Activated naive CD4-positive, alpha-beta T cell treated with anti-CD3 and anti-CD28 coated beads, Interleukin-2, amount 50 U/mL, for 24 hours (primary cell): ENCODE results near the gene COG2.
"Not testable (repeated sequence)": the region's sequence is repeated elsewhere in the genome, so short reads cannot be mapped to it uniquely, and the experiment has no call there.

ENCODE experiments used
- H3K27ac Mint-ChIP-seq: one replicate; pipeline ENCODE4 v1.8.0; 2021; ENCODE audit warnings: mild to moderate bottlenecking, mixed read lengths
- H3K27me3 Mint-ChIP-seq: one replicate; pipeline ENCODE4 v1.8.0; 2021; ENCODE audit warnings: mixed read lengths
- H3K36me3 Mint-ChIP-seq: one replicate; pipeline ENCODE4 v1.8.0; 2021; ENCODE audit warnings: mixed read lengths
- H3K4me1 Mint-ChIP-seq: one replicate; pipeline ENCODE4 v1.8.0; 2021; ENCODE audit warnings: mixed read lengths
- H3K4me3 Mint-ChIP-seq: one replicate; pipeline ENCODE4 v1.8.0; 2021; ENCODE audit warnings: mild to moderate bottlenecking, mixed read lengths
- H3K9me3 Mint-ChIP-seq: one replicate; pipeline ENCODE4 v1.8.0; 2021; ENCODE audit warnings: mixed read lengths

The COG2 gene

GRCh38 chr1:230698964-230699363 lies 56.7 kb downstream of the COG2 start:
- not testable (repeated sequence) for H3K4me1 Mint-ChIP-seq

GRCh38 chr1:230699716-230700115 lies 57.4 kb downstream of the COG2 start:
- no peaks in the 10 kb centered on the region for H3K9me3 Mint-ChIP-seq
- H3K27me3 Mint-ChIP-seq = peaks cover 4% of the 10 kb centered on the region
- H3K4me3 Mint-ChIP-seq = no peak overlapping the region
- no peak overlapping the region for H3K27ac Mint-ChIP-seq
- no peaks in the 10 kb centered on the region for H3K4me1 Mint-ChIP-seq
- H3K36me3 Mint-ChIP-seq = no peaks in the 10 kb centered on the region

More at GRCh38 chr1:230698964-230699363, 56.7 kb downstream of the COG2 start:
- H3K9me3 Mint-ChIP-seq, H3K27ac Mint-ChIP-seq, H3K36me3 Mint-ChIP-seq, H3K4me3 Mint-ChIP-seq, H3K27me3 Mint-ChIP-seq: not testable (repeated sequence)

DNA sequence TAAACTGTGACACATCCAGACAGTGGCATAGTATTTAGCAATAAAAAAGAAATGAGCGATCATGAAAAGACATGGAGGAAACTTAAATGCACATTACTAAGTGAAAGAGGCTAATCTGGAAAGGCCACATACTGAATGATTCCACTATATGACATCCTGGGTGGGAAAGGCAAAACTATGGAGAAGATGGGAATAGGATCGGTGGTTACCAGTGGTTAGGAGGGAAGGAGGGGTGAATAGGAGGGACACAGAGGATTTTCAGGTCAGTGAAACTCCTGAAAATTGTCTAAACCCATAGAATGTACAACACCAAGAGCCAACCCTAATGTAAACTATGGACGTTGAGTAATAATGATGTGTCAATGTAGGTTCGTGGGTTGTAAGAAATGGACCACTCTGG lies 57.9 kb downstream of the COG2 start:
- Mint-ChIP-seq H3K27me3 (peaks cover 4% of the 10 kb centered on the region), H3K36me3 (no peaks in the 10 kb centered on the region), H3K9me3 (no peaks in the 10 kb centered on the region), H3K27ac (no peak overlapping the region), H3K4me3 (no peak overlapping the region), H3K4me1 (no peaks in the 10 kb centered on the region)

DNA sequence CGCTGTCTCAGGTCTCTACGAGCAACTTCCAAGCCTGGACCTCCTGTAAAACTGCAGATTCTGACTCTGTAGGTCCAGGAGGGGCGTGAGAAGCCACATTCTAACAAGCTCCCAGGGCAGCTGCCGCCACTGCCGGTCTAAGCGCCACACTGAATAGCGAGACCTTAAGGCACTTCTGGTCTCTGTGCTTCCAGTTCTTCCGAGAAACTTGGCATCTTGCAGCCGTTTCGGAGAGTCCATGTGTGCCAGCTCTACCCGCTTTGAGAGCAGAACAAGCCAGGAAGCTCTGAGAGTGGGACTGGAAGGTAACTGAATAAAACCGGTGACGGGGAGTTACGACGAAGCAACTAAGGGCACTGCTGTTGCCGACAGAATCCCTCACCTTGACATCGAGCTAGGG lies 59.2 kb downstream of the COG2 start:
- no peaks in the 10 kb centered on the region for H3K9me3 Mint-ChIP-seq
- no peak overlapping the region for H3K27ac Mint-ChIP-seq
- H3K4me1 Mint-ChIP-seq = no peaks in the 10 kb centered on the region
- H3K4me3 Mint-ChIP-seq = no peak overlapping the region
- H3K36me3 Mint-ChIP-seq = no peaks in the 10 kb centered on the region
- H3K27me3 Mint-ChIP-seq = peaks cover 4% of the 10 kb centered on the region

DNA sequence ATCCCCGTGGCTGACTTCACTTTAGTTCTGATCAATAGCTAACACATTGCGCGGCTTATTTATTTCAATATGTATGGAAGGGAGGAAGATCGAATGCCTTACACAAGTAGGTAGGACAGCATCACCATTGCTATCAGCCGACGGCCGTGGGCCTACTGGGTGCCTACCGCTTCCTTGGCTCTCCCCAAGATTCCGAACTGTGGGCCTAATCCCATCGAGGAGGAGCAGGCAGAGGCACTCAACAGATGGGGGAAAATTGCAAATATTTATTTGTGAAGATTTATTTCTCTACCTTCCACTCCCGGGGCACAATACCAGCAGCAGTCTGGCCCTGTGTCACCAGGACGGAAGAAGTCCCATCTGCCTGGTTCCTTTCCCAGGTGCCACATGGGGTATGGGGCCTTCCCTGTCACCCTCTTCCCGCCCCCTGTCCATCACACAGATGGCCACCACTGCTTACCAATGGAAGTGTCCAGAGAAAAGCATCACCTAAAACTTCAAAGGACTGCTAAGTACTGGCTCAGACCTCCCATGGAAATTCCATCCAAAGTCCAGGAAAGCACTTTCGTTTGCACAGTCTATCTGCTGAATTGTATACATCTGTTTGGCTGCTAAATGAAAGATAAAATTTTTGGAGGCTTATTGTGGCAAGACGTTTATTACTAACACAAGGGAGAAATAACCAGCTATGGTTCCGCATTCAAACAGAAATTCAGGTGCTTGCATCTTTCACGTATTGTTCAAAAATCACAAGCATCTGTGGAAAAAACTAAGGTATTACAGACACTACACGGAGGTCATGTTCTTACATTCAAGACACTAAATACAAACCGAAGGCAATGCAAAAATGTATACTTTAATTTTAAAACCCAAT lies 59.9 kb downstream of the COG2 start:
- no peak overlapping the region for H3K27ac Mint-ChIP-seq

GRCh38 chr1:230702934-230703678 lies 60.8 kb downstream of the COG2 start:
- Mint-ChIP-seq H3K4me3 (no peak overlapping the region), H3K27me3 (peaks cover 4% of the 10 kb centered on the region), H3K4me1 (no peaks in the 10 kb centered on the region), H3K27ac (no peak overlapping the region), H3K36me3 (no peaks in the 10 kb centered on the region), H3K9me3 (no peaks in the 10 kb centered on the region)

More for the DNA sequence above, 59.9 kb downstream of the COG2 start:
- H3K4me3 Mint-ChIP-seq = no peak overlapping the region
- peaks cover 4% of the 10 kb centered on the region for H3K27me3 Mint-ChIP-seq
- no peaks in the 10 kb centered on the region for H3K36me3 Mint-ChIP-seq
- no peaks in the 10 kb centered on the region for H3K4me1 Mint-ChIP-seq
- no peaks in the 10 kb centered on the region for H3K9me3 Mint-ChIP-seq

DNA sequence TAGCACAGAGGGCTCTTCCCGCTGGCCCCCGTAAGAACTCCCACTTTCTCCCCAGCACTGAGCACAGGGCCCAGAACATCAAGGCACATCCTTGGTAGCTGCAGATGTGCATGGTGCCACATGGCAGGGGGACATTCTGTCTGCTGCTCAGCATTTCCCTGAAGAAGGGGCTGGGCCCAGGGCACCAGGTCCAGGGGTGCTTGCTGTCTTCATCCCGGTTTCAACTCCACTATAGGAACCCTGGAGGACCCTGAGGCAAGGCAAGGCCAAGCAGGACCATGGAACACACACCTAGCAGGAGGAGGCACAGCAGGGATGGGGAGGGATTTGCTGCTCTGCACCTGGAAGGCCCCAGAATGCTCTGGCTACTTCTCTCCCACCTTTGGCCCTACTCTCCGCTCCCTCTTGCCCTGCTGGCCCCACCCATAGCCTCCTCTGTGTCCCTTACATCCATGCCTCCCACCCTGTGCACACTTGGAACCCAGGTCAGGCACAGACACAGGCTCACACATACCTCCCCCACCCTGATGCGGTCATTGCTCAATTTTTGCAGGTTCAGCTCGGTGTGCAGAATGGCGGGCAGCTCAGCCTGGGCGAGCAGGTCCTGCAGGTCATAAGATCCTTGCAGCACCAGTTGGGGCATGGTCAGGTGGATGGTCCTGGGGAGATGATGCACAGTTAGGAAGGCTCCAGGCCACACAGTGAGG lies 61.6 kb downstream of the COG2 start:
- H3K4me3 Mint-ChIP-seq = no peak overlapping the region
- peaks cover 4% of the 10 kb centered on the region for H3K27me3 Mint-ChIP-seq
- no peaks in the 10 kb centered on the region for H3K4me1 Mint-ChIP-seq
- H3K36me3 Mint-ChIP-seq = no peaks in the 10 kb centered on the region
- no peaks in the 10 kb centered on the region for H3K9me3 Mint-ChIP-seq
- no peak overlapping the region for H3K27ac Mint-ChIP-seq

GRCh38 chr1:230704830-230705229 lies 62.5 kb downstream of the COG2 start:
- peaks cover 5% of the 10 kb centered on the region for H3K27me3 Mint-ChIP-seq
- H3K9me3 Mint-ChIP-seq = no peaks in the 10 kb centered on the region
- no peak overlapping the region for H3K27ac Mint-ChIP-seq
- H3K36me3 Mint-ChIP-seq = no peaks in the 10 kb centered on the region
- no peak overlapping the region for H3K4me3 Mint-ChIP-seq
- no peaks in the 10 kb centered on the region for H3K4me1 Mint-ChIP-seq

- H3K4me3 Mint-ChIP-seq = no peak overlapping the region
- H3K27me3 Mint-ChIP-seq = peaks cover 2% of the 10 kb centered on the region
- H3K9me3 Mint-ChIP-seq = no peaks in the 10 kb centered on the region
- H3K4me1 Mint-ChIP-seq = no peaks in the 10 kb centered on the region
- H3K27ac Mint-ChIP-seq = no peak overlapping the region
- no peaks in the 10 kb centered on the region for H3K36me3 Mint-ChIP-seq
Observed at GRCh38 chr1:230705289-230706019, 63.2 kb downstream of the COG2 start.

- Mint-ChIP-seq H3K4me3 (no peak overlapping the region), H3K4me1 (no peaks in the 10 kb centered on the region), H3K27me3 (peaks cover 2% of the 10 kb centered on the region), H3K36me3 (no peaks in the 10 kb centered on the region), H3K27ac (no peak overlapping the region), H3K9me3 (no peaks in the 10 kb centered on the region)
Observed at GRCh38 chr1:230706020-230706699, 63.9 kb downstream of the COG2 start.

DNA sequence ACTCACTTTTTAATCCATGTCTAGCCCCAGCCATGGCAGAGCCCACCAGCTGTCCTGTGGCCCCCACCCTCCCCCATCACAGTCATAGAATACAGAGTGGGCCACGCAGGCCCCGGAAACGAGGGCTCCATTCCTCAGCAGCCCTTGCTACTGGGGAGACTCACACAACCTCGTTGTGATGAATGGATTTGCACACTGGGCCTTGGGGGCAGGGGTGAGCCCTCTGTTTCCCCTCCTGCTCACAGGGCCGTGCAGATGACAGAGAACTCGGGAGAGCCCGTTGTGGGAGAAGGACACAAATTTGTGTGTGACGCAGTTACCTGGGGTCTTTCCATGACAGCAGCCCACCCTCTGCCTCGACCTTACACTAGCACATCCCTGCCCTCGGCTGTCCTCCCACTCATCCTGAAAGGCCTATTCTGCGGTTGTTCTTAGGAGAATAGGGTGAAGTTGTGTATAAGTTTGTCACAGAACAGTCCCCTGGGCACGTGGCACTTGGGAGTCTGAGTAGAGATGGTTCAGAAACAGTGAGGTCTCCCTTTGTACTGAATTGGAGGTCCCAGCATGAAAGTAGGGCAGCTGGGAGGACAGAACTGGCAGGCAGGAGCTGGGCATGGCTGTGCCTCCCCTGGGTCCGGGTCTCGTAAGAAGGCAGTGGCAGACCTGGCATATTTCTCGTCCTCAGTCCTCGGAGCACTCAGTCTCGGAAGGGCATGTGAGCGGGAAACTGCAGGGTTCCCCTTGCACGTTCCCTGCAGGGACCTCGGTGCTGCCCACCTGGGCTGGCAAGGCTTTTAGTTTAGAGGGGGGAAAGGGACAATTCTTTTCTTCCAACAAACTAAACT lies 64.8 kb downstream of the COG2 start:
- no peaks in the 10 kb centered on the region for H3K9me3 Mint-ChIP-seq
- no peak overlapping the region for H3K27ac Mint-ChIP-seq

DNA sequence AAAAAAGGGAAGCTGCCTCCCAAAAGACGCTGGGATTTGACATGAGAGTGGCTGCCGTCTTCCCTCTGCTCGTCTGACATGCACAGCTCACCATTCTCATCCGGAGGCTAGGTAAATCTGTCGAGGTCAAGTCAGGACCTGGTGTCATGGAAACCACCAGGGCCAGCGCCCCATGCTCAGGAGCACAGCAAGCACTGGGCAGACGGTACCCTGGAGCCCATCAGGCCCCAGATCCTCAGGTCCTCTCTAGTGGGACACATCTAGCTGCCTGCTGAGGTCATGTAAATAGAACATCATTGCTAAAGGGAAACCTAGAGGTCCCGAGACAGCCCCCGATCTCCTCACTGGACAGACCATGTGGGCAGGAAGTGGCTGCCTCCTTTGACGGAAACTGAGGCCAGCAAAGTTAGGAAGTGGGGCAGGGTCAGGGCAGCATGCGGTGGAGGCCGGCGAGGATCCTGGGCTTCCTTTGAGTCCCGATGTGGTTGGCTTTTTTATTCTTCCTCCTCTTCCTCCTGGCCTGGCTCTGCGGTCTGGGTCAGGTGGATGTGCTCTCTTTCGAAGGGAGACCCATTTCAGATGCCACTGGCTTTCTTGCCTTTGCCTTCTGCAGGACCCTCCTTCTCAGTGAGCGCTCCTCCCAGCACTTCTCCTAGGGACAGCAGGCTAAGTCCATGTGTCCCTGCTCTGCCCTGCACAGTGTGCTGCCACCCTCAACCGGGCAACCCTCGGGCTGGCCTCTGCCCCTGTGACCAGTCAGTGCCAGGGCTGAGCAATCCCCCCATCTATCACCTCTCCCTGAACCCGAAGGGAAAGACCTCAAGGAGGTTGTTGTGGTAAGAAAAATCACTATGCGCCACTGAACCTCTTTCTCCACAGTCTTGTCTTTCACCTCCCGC lies 65.7 kb downstream of the COG2 start:
- H3K4me1 Mint-ChIP-seq = no peaks in the 10 kb centered on the region
- H3K36me3 Mint-ChIP-seq = no peaks in the 10 kb centered on the region
- H3K27ac Mint-ChIP-seq = no peak overlapping the region
- no peaks in the 10 kb centered on the region for H3K9me3 Mint-ChIP-seq
- H3K27me3 Mint-ChIP-seq = peaks cover 2% of the 10 kb centered on the region
- no peak overlapping the region for H3K4me3 Mint-ChIP-seq

More for the DNA sequence above, 64.8 kb downstream of the COG2 start:
- H3K4me1 Mint-ChIP-seq = no peaks in the 10 kb centered on the region
- H3K27me3 Mint-ChIP-seq = peaks cover 2% of the 10 kb centered on the region
- no peak overlapping the region for H3K4me3 Mint-ChIP-seq
- H3K36me3 Mint-ChIP-seq = no peaks in the 10 kb centered on the region
